ENCODE measurements around the gene ZCCHC24. TPM values are rescaled to one million over a fixed set of nuclear protein-coding genes. Genes with fewer than 3 reads are reported as not detected.

Gene ZCCHC24
- total and polyA plus RNA-seq, 4 donors: 7.8 to 23.9 (median 14.8) TPM

DNA sequence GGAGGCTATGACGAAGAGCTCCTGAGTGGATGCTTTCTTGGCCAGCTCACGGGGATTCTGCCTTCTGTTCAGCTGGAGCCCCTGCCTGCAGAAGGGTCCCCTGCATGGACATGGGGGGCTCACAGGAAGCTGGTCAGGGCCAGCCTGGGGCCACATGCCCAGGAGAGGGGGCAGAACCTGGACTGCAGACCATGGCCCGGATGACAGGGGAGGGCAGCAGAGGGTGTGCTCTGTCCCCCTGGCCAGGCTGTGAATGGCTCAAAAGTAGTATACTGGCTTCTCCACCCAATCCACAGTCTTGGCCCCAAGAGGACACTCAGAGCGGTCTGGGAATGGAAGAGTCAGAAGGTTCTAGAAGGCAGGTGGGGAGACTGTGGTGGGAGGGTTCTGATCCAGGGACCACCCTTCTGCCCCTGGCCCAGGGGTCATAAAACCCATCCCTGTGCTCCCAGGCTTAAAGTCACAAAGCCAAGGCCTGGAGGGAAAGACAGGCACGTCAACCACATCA lies 57.9 kb downstream of the ZCCHC24 start:
- Histone ChIP-seq H3K9ac (ENCODE audit: low read depth in 1 of 2, low read length in 2 of 2) (no peak overlapping the region), H3K4me1 (ENCODE audit: control insufficient read depth in 4 of 4, insufficient read depth in 4 of 4, low read length in 3 of 4) (peaks cover 1 to 30% (median 17%) of the 10 kb centered on the region in 4 donors), H3K27me3 (ENCODE audit: control insufficient read depth in 4 of 4, insufficient read depth in 4 of 4, low read length in 3 of 4) (no peaks in the 10 kb centered on the region), H3K27ac (ENCODE audit: low read depth in 1 of 2, low read length in 2 of 2) (peak overlapping the region in 1 of 2 donors; percentile 34), H3K36me3 (ENCODE audit: control insufficient read depth in 4 of 4, insufficient read depth in 3 of 4, low read depth in 1 of 4, low read length in 3 of 4) (peaks cover 0 to 27% (median 10%) of the 10 kb centered on the region in 4 donors), H3K4me3 (ENCODE audit: low read depth in 1 of 3, low read length in 3 of 3) (no peak overlapping the region), H3K9me3 (ENCODE audit: control insufficient read depth in 4 of 4, low read length in 3 of 4) (no peaks in the 10 kb centered on the region)
- TF ChIP-seq EGR1 (IDR thresholded peaks at IDR 0.05; ENCODE audit: low read depth in 2 of 2): no peak
- no peak for TF ChIP-seq FOXA1 (IDR thresholded peaks at IDR 0.05)
- TF ChIP-seq, protein P1, sequence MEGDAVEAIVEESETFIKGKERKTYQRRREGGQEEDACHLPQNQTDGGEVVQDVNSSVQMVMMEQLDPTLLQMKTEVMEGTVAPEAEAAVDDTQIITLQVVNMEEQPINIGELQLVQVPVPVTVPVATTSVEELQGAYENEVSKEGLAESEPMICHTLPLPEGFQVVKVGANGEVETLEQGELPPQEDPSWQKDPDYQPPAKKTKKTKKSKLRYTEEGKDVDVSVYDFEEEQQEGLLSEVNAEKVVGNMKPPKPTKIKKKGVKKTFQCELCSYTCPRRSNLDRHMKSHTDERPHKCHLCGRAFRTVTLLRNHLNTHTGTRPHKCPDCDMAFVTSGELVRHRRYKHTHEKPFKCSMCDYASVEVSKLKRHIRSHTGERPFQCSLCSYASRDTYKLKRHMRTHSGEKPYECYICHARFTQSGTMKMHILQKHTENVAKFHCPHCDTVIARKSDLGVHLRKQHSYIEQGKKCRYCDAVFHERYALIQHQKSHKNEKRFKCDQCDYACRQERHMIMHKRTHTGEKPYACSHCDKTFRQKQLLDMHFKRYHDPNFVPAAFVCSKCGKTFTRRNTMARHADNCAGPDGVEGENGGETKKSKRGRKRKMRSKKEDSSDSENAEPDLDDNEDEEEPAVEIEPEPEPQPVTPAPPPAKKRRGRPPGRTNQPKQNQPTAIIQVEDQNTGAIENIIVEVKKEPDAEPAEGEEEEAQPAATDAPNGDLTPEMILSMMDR (IDR thresholded peaks at IDR 0.05; ENCODE audit: low read depth, low read length, missing input control): no peak
- no peak for TF ChIP-seq HNF4A (conservative IDR thresholded peaks at IDR 0.05)
- no peak for TF ChIP-seq RAD21 (IDR thresholded peaks at IDR 0.05)
- TF ChIP-seq GABPA (IDR thresholded peaks at IDR 0.05 in 1 of 2, conservative IDR thresholded peaks at IDR 0.05 in 1 of 2): no peak
- no peak for TF ChIP-seq RXRA (IDR thresholded peaks at IDR 0.05)
- no peak for TF ChIP-seq JUND (IDR thresholded peaks at IDR 0.05)
- no peak for TF ChIP-seq HNF4G (IDR thresholded peaks at IDR 0.05)
- TF ChIP-seq, protein P2, sequence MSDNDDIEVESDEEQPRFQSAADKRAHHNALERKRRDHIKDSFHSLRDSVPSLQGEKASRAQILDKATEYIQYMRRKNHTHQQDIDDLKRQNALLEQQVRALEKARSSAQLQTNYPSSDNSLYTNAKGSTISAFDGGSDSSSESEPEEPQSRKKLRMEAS (IDR thresholded peaks at IDR 0.05): no peak
- TF ChIP-seq SP1 (IDR thresholded peaks at IDR 0.05): no peak
- TF ChIP-seq, protein P3, sequence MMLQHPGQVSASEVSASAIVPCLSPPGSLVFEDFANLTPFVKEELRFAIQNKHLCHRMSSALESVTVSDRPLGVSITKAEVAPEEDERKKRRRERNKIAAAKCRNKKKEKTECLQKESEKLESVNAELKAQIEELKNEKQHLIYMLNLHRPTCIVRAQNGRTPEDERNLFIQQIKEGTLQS (IDR thresholded peaks at IDR 0.05): no peak
- TF ChIP-seq, protein P4, sequence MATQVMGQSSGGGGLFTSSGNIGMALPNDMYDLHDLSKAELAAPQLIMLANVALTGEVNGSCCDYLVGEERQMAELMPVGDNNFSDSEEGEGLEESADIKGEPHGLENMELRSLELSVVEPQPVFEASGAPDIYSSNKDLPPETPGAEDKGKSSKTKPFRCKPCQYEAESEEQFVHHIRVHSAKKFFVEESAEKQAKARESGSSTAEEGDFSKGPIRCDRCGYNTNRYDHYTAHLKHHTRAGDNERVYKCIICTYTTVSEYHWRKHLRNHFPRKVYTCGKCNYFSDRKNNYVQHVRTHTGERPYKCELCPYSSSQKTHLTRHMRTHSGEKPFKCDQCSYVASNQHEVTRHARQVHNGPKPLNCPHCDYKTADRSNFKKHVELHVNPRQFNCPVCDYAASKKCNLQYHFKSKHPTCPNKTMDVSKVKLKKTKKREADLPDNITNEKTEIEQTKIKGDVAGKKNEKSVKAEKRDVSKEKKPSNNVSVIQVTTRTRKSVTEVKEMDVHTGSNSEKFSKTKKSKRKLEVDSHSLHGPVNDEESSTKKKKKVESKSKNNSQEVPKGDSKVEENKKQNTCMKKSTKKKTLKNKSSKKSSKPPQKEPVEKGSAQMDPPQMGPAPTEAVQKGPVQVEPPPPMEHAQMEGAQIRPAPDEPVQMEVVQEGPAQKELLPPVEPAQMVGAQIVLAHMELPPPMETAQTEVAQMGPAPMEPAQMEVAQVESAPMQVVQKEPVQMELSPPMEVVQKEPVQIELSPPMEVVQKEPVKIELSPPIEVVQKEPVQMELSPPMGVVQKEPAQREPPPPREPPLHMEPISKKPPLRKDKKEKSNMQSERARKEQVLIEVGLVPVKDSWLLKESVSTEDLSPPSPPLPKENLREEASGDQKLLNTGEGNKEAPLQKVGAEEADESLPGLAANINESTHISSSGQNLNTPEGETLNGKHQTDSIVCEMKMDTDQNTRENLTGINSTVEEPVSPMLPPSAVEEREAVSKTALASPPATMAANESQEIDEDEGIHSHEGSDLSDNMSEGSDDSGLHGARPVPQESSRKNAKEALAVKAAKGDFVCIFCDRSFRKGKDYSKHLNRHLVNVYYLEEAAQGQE (IDR thresholded peaks at IDR 0.05): no peak
- no peak for TF ChIP-seq YY1 (IDR thresholded peaks at IDR 0.05)
- no peak for TF ChIP-seq NR2F2 (IDR thresholded peaks at IDR 0.05)
- no peak for TF ChIP-seq FOXA2 (IDR thresholded peaks at IDR 0.05)
- TF ChIP-seq TAF1 (conservative IDR thresholded peaks at IDR 0.05): no peak
- TF ChIP-seq, protein P5, sequence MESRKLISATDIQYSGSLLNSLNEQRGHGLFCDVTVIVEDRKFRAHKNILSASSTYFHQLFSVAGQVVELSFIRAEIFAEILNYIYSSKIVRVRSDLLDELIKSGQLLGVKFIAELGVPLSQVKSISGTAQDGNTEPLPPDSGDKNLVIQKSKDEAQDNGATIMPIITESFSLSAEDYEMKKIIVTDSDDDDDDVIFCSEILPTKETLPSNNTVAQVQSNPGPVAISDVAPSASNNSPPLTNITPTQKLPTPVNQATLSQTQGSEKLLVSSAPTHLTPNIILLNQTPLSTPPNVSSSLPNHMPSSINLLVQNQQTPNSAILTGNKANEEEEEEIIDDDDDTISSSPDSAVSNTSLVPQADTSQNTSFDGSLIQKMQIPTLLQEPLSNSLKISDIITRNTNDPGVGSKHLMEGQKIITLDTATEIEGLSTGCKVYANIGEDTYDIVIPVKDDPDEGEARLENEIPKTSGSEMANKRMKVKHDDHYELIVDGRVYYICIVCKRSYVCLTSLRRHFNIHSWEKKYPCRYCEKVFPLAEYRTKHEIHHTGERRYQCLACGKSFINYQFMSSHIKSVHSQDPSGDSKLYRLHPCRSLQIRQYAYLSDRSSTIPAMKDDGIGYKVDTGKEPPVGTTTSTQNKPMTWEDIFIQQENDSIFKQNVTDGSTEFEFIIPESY (IDR thresholded peaks at IDR 0.05): no peak
- peak; percentile 31 for DNase-seq (ENCODE audit: low spot score)
- 91% methylated on average over 5 of the region's 5 CpGs for WGBS

Data from liver (tissue), 9 donors.